OCI-LY7 (cell line): ENCODE results near the gene TMIGD3. TPM values are rescaled to one million over a fixed set of nuclear protein-coding genes. Genes with fewer than 3 reads are reported as not detected.

Source experiments
- BruUV-seq: library from RNA; stranded (reverse); fragments of 400-500 nt; replicated peaks from 2 replicates; lab custom pipeline; 2021; lab: Mats Ljungman, UMichigan
- CTCF ChIA-PET: fragments of 300-600 bp; sonication (Branson Sonifier 250); formaldehyde crosslinking; loops from one replicate; lab custom pipeline; 2022; ENCODE audit warnings: antibody characterized with exemption; ENCODE audit not compliant: unreplicated experiment; lab: Charles Lee
- POLR2A ChIA-PET: fragments of 300-600 bp; sonication (Branson Sonifier 250); formaldehyde crosslinking; loops from one replicate; lab custom pipeline; 2022; ENCODE audit warnings: antibody characterized with exemption; lab: Charles Lee
- DNase-seq: peaks from one replicate; pipeline ENCODE4 v3.0.0-alpha.2; 2015; ENCODE audit warnings: low spot score
- H2AFZ ChIP-seq: fragments of 200-600 bp; sonication (generic), shearing (Covaris generic); 2 replicates; pipeline ENCODE4 v1.6.1; 2014; ENCODE audit warnings: mild to moderate bottlenecking, antibody characterized with exemption, low read length, moderate library complexity
- H3K27ac ChIP-seq: fragments of 200-600 bp; sonication (generic); 2 replicates; pipeline ENCODE4 v1.5.1; 2014; ENCODE audit warnings: mixed run types, low read depth, mild to moderate bottlenecking, moderate library complexity, low read length, inconsistent platforms; ENCODE audit not compliant: poor library complexity, severe bottlenecking
- H3K36me3 ChIP-seq: fragments of 200-600 bp; sonication (generic); 2 replicates; pipeline ENCODE4 v1.6.1; 2014; ENCODE audit warnings: mild to moderate bottlenecking, antibody characterized with exemption, low read length, moderate library complexity, mixed read lengths; ENCODE audit not compliant: insufficient read depth
- H3K4me1 ChIP-seq: fragments of 200-600 bp; sonication (generic); 2 replicates; pipeline ENCODE4 v1.5.1; 2014; ENCODE audit warnings: mild to moderate bottlenecking, low read length; ENCODE audit not compliant: insufficient read depth, poor library complexity, severe bottlenecking
- H3K4me2 ChIP-seq: fragments of 200-600 bp; sonication (generic); 2 replicates; pipeline ENCODE4 v1.6.1; 2014; ENCODE audit warnings: mild to moderate bottlenecking, low read length
- H3K4me3 ChIP-seq: fragments of 200-600 bp; sonication (generic); 2 replicates; pipeline ENCODE4 v1.5.1; 2014; ENCODE audit warnings: mild to moderate bottlenecking, low read depth, low read length; ENCODE audit not compliant: poor library complexity, severe bottlenecking
- H3K79me2 ChIP-seq: fragments of 200-600 bp; sonication (generic); 2 replicates; pipeline ENCODE4 v1.6.1; 2016; ENCODE audit warnings: low read depth, mild to moderate bottlenecking, low read length, moderate library complexity, mixed read lengths; ENCODE audit not compliant: insufficient read depth
- H3K9me2 ChIP-seq: fragments of 200-600 bp; sonication (generic); 2 replicates; pipeline ENCODE4 v1.6.1; 2016; ENCODE audit warnings: mild to moderate bottlenecking, low read length, mixed read lengths; ENCODE audit not compliant: insufficient read depth
- H3K9me3 ChIP-seq: fragments of 200-600 bp; sonication (generic); 2 replicates; pipeline ENCODE4 v1.6.1; 2014; ENCODE audit warnings: mild to moderate bottlenecking, mixed run types, low read length, mixed read lengths
- H4K20me1 ChIP-seq: fragments of 200-600 bp; sonication (generic); 2 replicates; pipeline ENCODE4 v1.6.1; 2014; ENCODE audit warnings: mild to moderate bottlenecking, antibody characterized with exemption, low read length, moderate library complexity, mixed read lengths; ENCODE audit not compliant: insufficient read depth
- EZH2phosphoT487 ChIP-seq: fragments of 200-600 bp; sonication (generic); IDR thresholded peaks from 2 replicates; pipeline ENCODE4 v1.6.1; 2018; ENCODE audit warnings: low read depth, borderline replicate concordance, mild to moderate bottlenecking, mixed run types, antibody characterized with exemption, low read length, moderate library complexity, mixed read lengths
- intact Hi-C: fragments of 100-400 bp; cut with micrococcal nuclease; formaldehyde crosslinking; loops from one replicate; pipeline ENCODE4 v1.10.0; 2022; ENCODE audit not compliant: unreplicated experiment
- total RNA-seq, 2 experiments: library from RNA; depleted of rRNA in 1 of 2; stranded (reverse); fragments of >200 nt in 1 of 2; shearing (Covaris generic) in 1 of 2; gene quantifications; 2 replicates each; pipeline ENCODE4 v1.2.3, GENCODE V29; 2014 to 2022
- TF ChIP-seq, protein P1 (sequence below): fragments of 200-600 bp; sonication (generic); conservative IDR thresholded peaks from 2 replicates; pipeline ENCODE4 v1.5.1; 2014; ENCODE audit warnings: mild to moderate bottlenecking, antibody characterized with exemption, low read length, moderate library complexity, mixed read lengths

Gene TMIGD3
- total RNA-seq, 2 experiments from 2014 or later: not detected

DNA sequence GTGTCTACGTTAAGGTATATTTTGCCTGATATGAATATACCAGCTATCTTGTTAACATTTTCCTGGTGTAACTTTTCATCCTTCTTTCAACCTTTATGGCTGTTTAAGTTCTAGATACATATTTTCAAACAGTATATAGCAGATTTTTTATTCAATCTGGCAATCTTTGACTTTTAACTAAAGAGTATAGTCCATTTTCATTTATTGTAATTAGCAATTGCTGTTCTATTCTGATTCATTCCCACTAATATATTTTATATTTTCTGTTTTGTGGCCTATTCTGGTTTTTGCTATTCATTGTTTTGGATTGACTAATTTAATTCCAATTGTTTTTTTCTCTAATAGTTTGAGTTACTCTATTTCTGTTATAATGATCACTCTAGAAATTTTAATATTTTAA lies 37.0 kb downstream of the TMIGD3 start:
- H2AFZ ChIP-seq: no peak overlapping the region
- POLR2A ChIA-PET: interaction anchor here (1.3 to 1.6 kb wide), 3 partner anchors 14 to 41 kb away, joined by 4 to 7 read pairs (median 5); no protein-coding TSS in a partner anchor
- H4K20me1 ChIP-seq: no peaks in the 10 kb centered on the region
- DNase-seq: no peak
- no peaks in the 10 kb centered on the region for H3K79me2 ChIP-seq
- no peak for TF ChIP-seq EZH2phosphoT487
- TF ChIP-seq, protein P1, sequence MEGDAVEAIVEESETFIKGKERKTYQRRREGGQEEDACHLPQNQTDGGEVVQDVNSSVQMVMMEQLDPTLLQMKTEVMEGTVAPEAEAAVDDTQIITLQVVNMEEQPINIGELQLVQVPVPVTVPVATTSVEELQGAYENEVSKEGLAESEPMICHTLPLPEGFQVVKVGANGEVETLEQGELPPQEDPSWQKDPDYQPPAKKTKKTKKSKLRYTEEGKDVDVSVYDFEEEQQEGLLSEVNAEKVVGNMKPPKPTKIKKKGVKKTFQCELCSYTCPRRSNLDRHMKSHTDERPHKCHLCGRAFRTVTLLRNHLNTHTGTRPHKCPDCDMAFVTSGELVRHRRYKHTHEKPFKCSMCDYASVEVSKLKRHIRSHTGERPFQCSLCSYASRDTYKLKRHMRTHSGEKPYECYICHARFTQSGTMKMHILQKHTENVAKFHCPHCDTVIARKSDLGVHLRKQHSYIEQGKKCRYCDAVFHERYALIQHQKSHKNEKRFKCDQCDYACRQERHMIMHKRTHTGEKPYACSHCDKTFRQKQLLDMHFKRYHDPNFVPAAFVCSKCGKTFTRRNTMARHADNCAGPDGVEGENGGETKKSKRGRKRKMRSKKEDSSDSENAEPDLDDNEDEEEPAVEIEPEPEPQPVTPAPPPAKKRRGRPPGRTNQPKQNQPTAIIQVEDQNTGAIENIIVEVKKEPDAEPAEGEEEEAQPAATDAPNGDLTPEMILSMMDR: no peak
- peaks cover 4% of the 10 kb centered on the region; the same call in 1 of the 2 replicates for H3K9me3 ChIP-seq
- peaks cover 42% of the 10 kb centered on the region for H3K36me3 ChIP-seq
- H3K4me3 ChIP-seq: no peak overlapping the region
- CTCF ChIA-PET: no interaction called here
- H3K9me2 ChIP-seq: no peaks in the 10 kb centered on the region
- no peak overlapping the region for H3K27ac ChIP-seq
- H3K4me2 ChIP-seq: no peak overlapping the region
- intact Hi-C loops: no loop called here
- H3K4me1 ChIP-seq: peaks cover 20% of the 10 kb centered on the region
- BruUV-seq: no TSS peak

DNA sequence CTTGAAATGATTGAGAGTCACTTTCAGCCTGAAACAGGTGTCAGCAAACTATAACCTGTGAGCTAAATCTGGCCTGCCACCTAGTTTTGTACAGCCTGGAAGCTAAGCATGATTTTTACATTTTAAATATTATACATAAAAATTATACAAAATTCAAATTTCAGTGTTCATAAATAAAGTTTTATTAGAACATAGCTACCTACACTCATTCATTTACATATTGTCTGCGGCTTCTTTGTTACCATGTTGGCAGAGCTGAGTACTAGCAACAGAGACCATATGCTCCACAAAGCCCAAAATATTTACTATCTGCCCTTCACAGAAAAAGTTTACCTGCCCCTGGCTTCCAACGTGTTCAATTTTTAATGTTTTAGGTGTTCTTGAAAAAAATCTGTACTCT lies 37.7 kb downstream of the TMIGD3 start:
- TF ChIP-seq, protein P1: no peak
- TF ChIP-seq EZH2phosphoT487: no peak
- Histone ChIP-seq H3K4me1 (peaks cover 13% of the 10 kb centered on the region), H3K4me3 (no peak overlapping the region), H3K79me2 (no peaks in the 10 kb centered on the region), H3K9me3 (peaks cover 4% of the 10 kb centered on the region; the same call in 1 of the 2 replicates), H4K20me1 (no peaks in the 10 kb centered on the region), H3K27ac (no peak overlapping the region), H3K9me2 (no peaks in the 10 kb centered on the region), H3K36me3 (peaks cover 49% of the 10 kb centered on the region), H2AFZ (no peak overlapping the region), H3K4me2 (no peak overlapping the region)
- no peak for DNase-seq
- ChIA-PET CTCF (no interaction called here), POLR2A (interaction anchor here (1.0 to 1.6 kb wide), 5 partner anchors 10 to 42 kb away, joined by 4 to 7 read pairs (median 5); no protein-coding TSS in a partner anchor)
- intact Hi-C loops: no loop called here
- BruUV-seq: no TSS peak

GRCh38 chr1:111463029-111463683 lies 40.3 kb downstream of the TMIGD3 start:
- H3K4me2 ChIP-seq: no peak overlapping the region
- H3K9me3 ChIP-seq: no peaks in the 10 kb centered on the region
- H3K27ac ChIP-seq: no peak overlapping the region
- no peak overlapping the region for H3K4me3 ChIP-seq
- H2AFZ ChIP-seq: no peak overlapping the region
- no TSS peak for BruUV-seq
- H3K36me3 ChIP-seq: peaks cover 51% of the 10 kb centered on the region
- no peaks in the 10 kb centered on the region for H3K79me2 ChIP-seq
- no peaks in the 10 kb centered on the region for H3K4me1 ChIP-seq
- intact Hi-C loops: no loop called here
- no peaks in the 10 kb centered on the region for H3K9me2 ChIP-seq
- no peaks in the 10 kb centered on the region for H4K20me1 ChIP-seq
- DNase-seq: no peak
- TF ChIP-seq EZH2phosphoT487: no peak
- TF ChIP-seq, protein P1: no peak
- POLR2A ChIA-PET: interaction anchor here (0.6 to 2.1 kb wide), 4 partner anchors 9 to 300 kb away, joined by 3 to 7 read pairs (median 5); no protein-coding TSS in a partner anchor
- CTCF ChIA-PET: no interaction called here
